KOPT-K1 (cell line): Measurements from ENCODE around the gene EVA1B.

Experiments used
- H3K27ac ChIP-seq: fragments of 200-600 bp; sonication (generic); 2 replicates; pipeline ENCODE4 v1.5.1; 2016; ENCODE audit warnings: antibody characterized with exemption, mild to moderate bottlenecking, low read depth, low read length; ENCODE audit not compliant: poor library complexity, severe bottlenecking
- H3K36me3 ChIP-seq: fragments of 200-600 bp; sonication (generic); 2 replicates; pipeline ENCODE4 v1.5.1; 2017; ENCODE audit warnings: antibody characterized with exemption, mild to moderate bottlenecking, low read length, moderate library complexity; ENCODE audit not compliant: insufficient read depth
- H3K9me3 ChIP-seq: fragments of 200-600 bp; sonication (generic); 2 replicates; pipeline ENCODE4 v1.5.1; 2017; ENCODE audit warnings: antibody characterized with exemption, low read length, mild to moderate bottlenecking; ENCODE audit not compliant: insufficient read depth, poor library complexity, severe bottlenecking

EVA1B gene

GRCh38 chr1:36307601-36308330 lies 15.7 kb downstream of the EVA1B start:
- Histone ChIP-seq H3K36me3 (peaks cover 33% of the 10 kb centered on the region), H3K27ac (no peak overlapping the region), H3K9me3 (no peaks in the 10 kb centered on the region)

- H3K27ac ChIP-seq, result peak overlapping the region; percentile 33
- H3K36me3 ChIP-seq, result peaks cover 41% of the 10 kb centered on the region
These were observed 16.5 kb downstream of the EVA1B start for GRCh38 chr1:36306902-36307456.

GRCh38 chr1:36306210-36306901 lies 17.1 kb downstream of the EVA1B start, which contains the start of gene SH3D21:
SH3D21 (plus strand) TSS chr1:36306368; CDS start chr1:36306421, 53 bp downstream.
- H3K9me3 ChIP-seq, result no peaks in the 10 kb centered on the region
- H3K27ac ChIP-seq, result peak within 1 kb of the TSS; percentile 33
- H3K36me3 ChIP-seq, result peaks cover 48% of the 10 kb centered on the region

More at GRCh38 chr1:36306902-36307456, 16.5 kb downstream of the EVA1B start:
- H3K9me3 ChIP-seq, result no peaks in the 10 kb centered on the region

- H3K27ac ChIP-seq, result no peak overlapping the region
- peaks cover 52% of the 10 kb centered on the region for H3K36me3 ChIP-seq
- no peaks in the 10 kb centered on the region for H3K9me3 ChIP-seq
These were observed 17.6 kb downstream of the EVA1B start for GRCh38 chr1:36305915-36306209.

- no peaks in the 10 kb centered on the region for H3K9me3 ChIP-seq
- no peak overlapping the region for H3K27ac ChIP-seq
- peaks cover 59% of the 10 kb centered on the region for H3K36me3 ChIP-seq
These were observed 18.2 kb downstream of the EVA1B start for GRCh38 chr1:36304970-36305914.

- H3K9me3 ChIP-seq, result no peaks in the 10 kb centered on the region
- peaks cover 66% of the 10 kb centered on the region for H3K36me3 ChIP-seq
- H3K27ac ChIP-seq, result no peak overlapping the region
These were observed 18.9 kb downstream of the EVA1B start for GRCh38 chr1:36304521-36304920.

GRCh38 chr1:36303650-36304360 lies 19.6 kb downstream of the EVA1B start:
- no peak overlapping the region for H3K27ac ChIP-seq
- no peaks in the 10 kb centered on the region for H3K9me3 ChIP-seq
- peaks cover 73% of the 10 kb centered on the region for H3K36me3 ChIP-seq

GRCh38 chr1:36303244-36303643 lies 20.2 kb downstream of the EVA1B start:
- Histone ChIP-seq H3K27ac (no peak overlapping the region), H3K9me3 (no peaks in the 10 kb centered on the region), H3K36me3 (peaks cover 79% of the 10 kb centered on the region)

GRCh38 chr1:36301220-36301619 lies 22.2 kb downstream of the EVA1B start:
- Histone ChIP-seq H3K36me3 (peaks cover 97% of the 10 kb centered on the region), H3K27ac (no peak overlapping the region), H3K9me3 (no peaks in the 10 kb centered on the region)

GRCh38 chr1:36300526-36300925 lies 22.9 kb downstream of the EVA1B start:
- no peak overlapping the region for H3K27ac ChIP-seq
- H3K36me3 ChIP-seq, result peaks cover 97% of the 10 kb centered on the region
- H3K9me3 ChIP-seq, result no peaks in the 10 kb centered on the region

GRCh38 chr1:36298640-36299039 lies 24.8 kb downstream of the EVA1B start:
- Histone ChIP-seq H3K36me3 (peaks cover 100% of the 10 kb centered on the region), H3K27ac (no peak overlapping the region), H3K9me3 (no peaks in the 10 kb centered on the region)

GRCh38 chr1:36297062-36297461 lies 26.4 kb downstream of the EVA1B start:
- Histone ChIP-seq H3K36me3 (peaks cover 100% of the 10 kb centered on the region), H3K27ac (no peak overlapping the region), H3K9me3 (no peaks in the 10 kb centered on the region)

- Histone ChIP-seq H3K9me3 (no peaks in the 10 kb centered on the region), H3K27ac (no peak overlapping the region), H3K36me3 (peaks cover 100% of the 10 kb centered on the region)
These were observed 28.1 kb downstream of the EVA1B start for GRCh38 chr1:36295390-36295789.

- peaks cover 100% of the 10 kb centered on the region for H3K36me3 ChIP-seq
- no peak overlapping the region for H3K27ac ChIP-seq
These were observed 35.9 kb downstream of the EVA1B start for GRCh38 chr1:36287595-36287994.

More at GRCh38 chr1:36287595-36287994, 35.9 kb downstream of the EVA1B start:
- no peaks in the 10 kb centered on the region for H3K9me3 ChIP-seq
